Endothelial cell of umbilical vein (primary cell): ENCODE measurements around the gene OTX2.

ENCODE experiments used
- EZH2 ChIP-seq: IDR thresholded peaks from 2 replicates; pipeline ENCODE4 v1.6.1; 2012; ENCODE audit warnings: borderline replicate concordance, low read depth, mild to moderate bottlenecking, moderate library complexity, low read length, inconsistent platforms; ENCODE audit not compliant: severe bottlenecking
- FOS ChIP-seq: IDR thresholded peaks from 2 replicates; pipeline ENCODE4 v1.6.1; 2011; ENCODE audit warnings: mild to moderate bottlenecking, low read length, moderate library complexity, borderline replicate concordance; ENCODE audit not compliant: insufficient read depth
- GATA2 ChIP-seq: IDR thresholded peaks from 2 replicates; pipeline ENCODE4 v1.7.0; 2011; ENCODE audit warnings: low read depth, mild to moderate bottlenecking, moderate library complexity, mixed read lengths, low read length; ENCODE audit not compliant: insufficient read length, insufficient read depth
- MYC ChIP-seq: IDR thresholded peaks from one replicate; pipeline ENCODE4 v1.6.1; 2011; ENCODE audit warnings: mild to moderate bottlenecking, low read depth, low read length
- POLR2A ChIP-seq: IDR thresholded peaks from 2 replicates; pipeline ENCODE4 v1.6.1; 2012; ENCODE audit warnings: low read depth, mild to moderate bottlenecking, control low read depth, low read length
- POLR2AphosphoS5 ChIP-seq: IDR thresholded peaks from 2 replicates; pipeline ENCODE4 v1.6.1; 2012; ENCODE audit warnings: low read depth, mild to moderate bottlenecking, control low read depth, low read length, moderate library complexity; ENCODE audit not compliant: insufficient read depth
- TF ChIP-seq, protein P1 (sequence below), 2 donors: IDR thresholded peaks; 1 replicate in 1 of 2; 2 replicates in 1 of 2; pipeline ENCODE4 v1.5.1; 2011; ENCODE audit warnings: low read length in 2 of 2, mild to moderate bottlenecking in 2 of 2, moderate library complexity in 2 of 2, control low read depth in 1 of 2, inconsistent platforms in 1 of 2, low read depth in 1 of 2; ENCODE audit not compliant: insufficient read depth in 1 of 2; ENCODE audit errors: extremely low read depth in 1 of 2

DNA sequence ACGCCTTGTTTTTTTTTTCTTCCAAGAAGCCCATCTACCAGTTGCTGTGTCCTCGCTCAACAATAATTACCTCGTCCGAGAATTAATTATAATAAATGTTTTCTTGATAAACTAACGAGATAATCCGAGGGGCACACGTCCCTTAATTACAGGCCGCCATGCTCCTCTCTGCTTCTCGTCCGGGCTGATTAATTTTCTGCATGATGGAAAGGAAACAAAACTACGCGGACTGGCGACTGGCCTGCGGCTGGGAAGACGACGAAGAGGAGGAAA, 2.2 kb downstream of the OTX2 start:
- TF ChIP-seq, protein P1, sequence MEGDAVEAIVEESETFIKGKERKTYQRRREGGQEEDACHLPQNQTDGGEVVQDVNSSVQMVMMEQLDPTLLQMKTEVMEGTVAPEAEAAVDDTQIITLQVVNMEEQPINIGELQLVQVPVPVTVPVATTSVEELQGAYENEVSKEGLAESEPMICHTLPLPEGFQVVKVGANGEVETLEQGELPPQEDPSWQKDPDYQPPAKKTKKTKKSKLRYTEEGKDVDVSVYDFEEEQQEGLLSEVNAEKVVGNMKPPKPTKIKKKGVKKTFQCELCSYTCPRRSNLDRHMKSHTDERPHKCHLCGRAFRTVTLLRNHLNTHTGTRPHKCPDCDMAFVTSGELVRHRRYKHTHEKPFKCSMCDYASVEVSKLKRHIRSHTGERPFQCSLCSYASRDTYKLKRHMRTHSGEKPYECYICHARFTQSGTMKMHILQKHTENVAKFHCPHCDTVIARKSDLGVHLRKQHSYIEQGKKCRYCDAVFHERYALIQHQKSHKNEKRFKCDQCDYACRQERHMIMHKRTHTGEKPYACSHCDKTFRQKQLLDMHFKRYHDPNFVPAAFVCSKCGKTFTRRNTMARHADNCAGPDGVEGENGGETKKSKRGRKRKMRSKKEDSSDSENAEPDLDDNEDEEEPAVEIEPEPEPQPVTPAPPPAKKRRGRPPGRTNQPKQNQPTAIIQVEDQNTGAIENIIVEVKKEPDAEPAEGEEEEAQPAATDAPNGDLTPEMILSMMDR (IDR thresholded peaks at IDR 0.05; ENCODE audit: extremely low read depth in 1 of 2, insufficient read depth in 1 of 2, low read depth in 1 of 2, low read length in 2 of 2) = no peak
- TF ChIP-seq POLR2A (no peak), POLR2AphosphoS5 (no peak), FOS (no peak), MYC (no peak), EZH2 (no peak), GATA2 (no peak)
